Neural progenitor cell (in vitro differentiated cells): ENCODE results near the gene OSCP1. TPM values are rescaled to one million over a fixed set of nuclear protein-coding genes. Genes with fewer than 3 reads are reported as not detected.

Source experiments
- DNase-seq: peaks from one replicate; pipeline ENCODE4 v3.0.0-alpha.2; 2016; ENCODE audit warnings: low spot score
- H2AFZ ChIP-seq: fragments of 200-600 bp; sonication (generic); replicated peaks from 2 replicates; pipeline ENCODE4 v1.6.1; 2016; ENCODE audit warnings: antibody characterized with exemption
- H3F3A ChIP-seq: fragments of 200-600 bp; sonication (generic); 2 replicates; pipeline ENCODE4 v1.6.1; 2016; ENCODE audit warnings: antibody characterized with exemption, low read depth
- H3K27ac ChIP-seq: fragments of 200-600 bp; sonication (generic); 2 replicates; pipeline ENCODE4 v1.5.1; 2016; ENCODE audit warnings: mild to moderate bottlenecking
- H3K27me3 ChIP-seq: fragments of 200-600 bp; sonication (generic); 2 replicates; pipeline ENCODE4 v1.6.1; 2016; ENCODE audit warnings: mild to moderate bottlenecking, moderate library complexity
- H3K36me3 ChIP-seq: fragments of 200-600 bp; sonication (generic); 2 replicates; pipeline ENCODE4 v1.5.1; 2016
- H3K4me1 ChIP-seq: fragments of 200-600 bp; sonication (generic); 2 replicates; pipeline ENCODE4 v1.6.1; 2016; ENCODE audit warnings: mixed run types
- H3K4me2 ChIP-seq: fragments of 200-600 bp; sonication (generic); 2 replicates; pipeline ENCODE4 v1.6.1; 2016
- H3K4me3 ChIP-seq: fragments of 200-600 bp; sonication (generic); 2 replicates; pipeline ENCODE4 v1.5.1; 2016
- H3K79me2 ChIP-seq: fragments of 200-600 bp; sonication (generic); 2 replicates; pipeline ENCODE4 v1.6.1; 2016; ENCODE audit warnings: low read depth
- H3K9ac ChIP-seq: fragments of 200-600 bp; sonication (generic); 2 replicates; pipeline ENCODE4 v1.6.1; 2016
- H3K9me3 ChIP-seq: fragments of 200-600 bp; sonication (generic); 2 replicates; pipeline ENCODE4 v1.5.1; 2016; ENCODE audit warnings: low read depth
- H4K20me1 ChIP-seq: fragments of 200-600 bp; sonication (generic); 2 replicates; pipeline ENCODE4 v1.6.1; 2016; ENCODE audit warnings: low read depth
- H3K27ac Mint-ChIP-seq: 3 replicates; pipeline ENCODE4 v1.8.0; 2021; ENCODE audit warnings: mixed read lengths
- H3K27me3 Mint-ChIP-seq: 2 replicates; pipeline ENCODE4 v1.8.0; 2022; ENCODE audit warnings: low read depth, mild to moderate bottlenecking, inconsistent platforms, moderate library complexity, mixed read lengths; ENCODE audit not compliant: insufficient read depth
- H3K36me3 Mint-ChIP-seq: 3 replicates; pipeline ENCODE4 v1.8.0; 2021; ENCODE audit warnings: mixed read lengths
- H3K4me1 Mint-ChIP-seq: 3 replicates; pipeline ENCODE4 v1.8.0; 2021; ENCODE audit warnings: mixed read lengths
- H3K4me3 Mint-ChIP-seq: 3 replicates; pipeline ENCODE4 v1.8.0; 2021; ENCODE audit warnings: mild to moderate bottlenecking, moderate library complexity, mixed read lengths
- H3K9me3 Mint-ChIP-seq: 3 replicates; pipeline ENCODE4 v1.8.0; 2020; ENCODE audit warnings: mixed read lengths
- EZH2 ChIP-seq: fragments of 200-600 bp; sonication (generic); IDR thresholded peaks from 2 replicates; pipeline ENCODE4 v1.6.1; 2017; ENCODE audit warnings: antibody characterized with exemption, mild to moderate bottlenecking, moderate library complexity
- EZH2phosphoT487 ChIP-seq: fragments of 200-600 bp; sonication (generic); IDR thresholded peaks from 2 replicates; pipeline ENCODE4 v1.6.1; 2017; ENCODE audit warnings: antibody characterized with exemption
- total RNA-seq: library from RNA; depleted of rRNA; stranded (reverse); fragments of >200 nt; gene quantifications from 2 replicates; pipeline ENCODE4 v1.2.3, GENCODE V29; 2015; ENCODE audit warnings: low replicate concordance
- TF ChIP-seq, protein P1 (sequence below): fragments of 200-600 bp; sonication (generic); IDR thresholded peaks from 2 replicates; pipeline ENCODE4 v1.5.1; 2017; ENCODE audit warnings: antibody characterized with exemption, mild to moderate bottlenecking

OSCP1 gene
- total RNA-seq, 1 donor from 2014 or later, result 7.8 TPM

GRCh38 chr1:36401602-36402503 is 48.4 kb downstream of the OSCP1 start:
- Histone ChIP-seq H3K4me2 (peak overlapping the region; percentile 73), H3K9me3 (no peaks in the 10 kb centered on the region), H3K36me3 (no peaks in the 10 kb centered on the region), H3F3A (peaks cover 49% of the 10 kb centered on the region), H2AFZ (peak overlapping the region; percentile 75), H3K79me2 (peaks cover 5% of the 10 kb centered on the region), H3K9ac (no peak overlapping the region), H4K20me1 (no peaks in the 10 kb centered on the region), H3K4me1 (peaks cover 13% of the 10 kb centered on the region), H3K4me3 (peak overlapping the region; percentile 46), H3K27me3 (no peaks in the 10 kb centered on the region), H3K27ac (peak overlapping the region; percentile 19)
- H3K4me1 Mint-ChIP-seq, result peaks cover 25% of the 10 kb centered on the region
- peak overlapping the region; percentile 98 for H3K27ac Mint-ChIP-seq
- no peaks in the 10 kb centered on the region for H3K9me3 Mint-ChIP-seq
- peaks cover 2% of the 10 kb centered on the region for H3K27me3 Mint-ChIP-seq
- H3K36me3 Mint-ChIP-seq, result no peaks in the 10 kb centered on the region
- H3K4me3 Mint-ChIP-seq, result peak overlapping the region; percentile 87
- no peak for DNase-seq
- no peak for TF ChIP-seq EZH2phosphoT487

DNA sequence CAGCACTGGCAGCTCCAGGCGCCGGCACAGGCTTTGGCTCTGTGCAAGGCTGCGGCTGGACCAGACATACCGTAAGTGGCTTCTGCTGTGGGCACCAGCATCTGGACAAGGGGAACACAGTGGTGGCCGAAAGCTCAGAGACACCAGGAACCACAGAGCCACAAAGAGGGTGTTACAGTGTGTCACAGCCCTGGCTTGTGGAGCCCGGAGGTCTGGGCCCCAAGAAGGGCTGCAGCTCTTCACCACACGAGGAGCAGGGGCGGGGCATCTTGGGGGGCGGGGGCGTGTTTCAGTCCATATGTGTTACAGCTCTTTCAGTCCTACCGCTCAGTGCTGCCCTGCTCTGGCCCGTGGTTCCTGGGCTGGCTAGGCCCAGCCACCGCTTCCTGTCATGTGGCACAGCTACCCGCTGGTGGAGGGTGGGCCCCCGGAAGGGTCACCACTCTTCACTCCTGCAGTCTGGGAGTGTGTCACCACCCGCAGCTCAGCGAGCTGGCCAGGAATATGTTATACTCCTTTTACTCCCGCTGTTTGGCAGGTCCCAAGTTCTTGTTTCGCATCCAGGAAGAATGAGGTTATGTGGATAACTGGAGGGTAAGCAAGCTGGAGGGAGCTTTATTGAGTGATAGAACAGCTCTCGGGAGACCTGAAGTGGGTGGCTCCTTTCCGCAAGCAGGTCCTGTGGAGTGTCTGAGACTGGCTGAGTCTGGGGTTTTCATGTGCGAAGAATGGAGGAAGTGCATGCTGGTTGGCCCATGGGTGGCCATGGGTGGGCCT is 49.2 kb downstream of the OSCP1 start:
- H3K4me1 ChIP-seq, result peaks cover 16% of the 10 kb centered on the region
- H3K27me3 ChIP-seq, result no peaks in the 10 kb centered on the region
- Mint-ChIP-seq H3K4me1 (peaks cover 31% of the 10 kb centered on the region), H3K4me3 (peak overlapping the region; percentile 87), H3K27me3 (peaks cover 2% of the 10 kb centered on the region), H3K27ac (peak overlapping the region; percentile 98), H3K9me3 (no peaks in the 10 kb centered on the region), H3K36me3 (no peaks in the 10 kb centered on the region)
- H3F3A ChIP-seq, result peaks cover 50% of the 10 kb centered on the region
- H3K4me3 ChIP-seq, result peak overlapping the region; percentile 46
- no peaks in the 10 kb centered on the region for H3K9me3 ChIP-seq
- no peaks in the 10 kb centered on the region for H4K20me1 ChIP-seq
- peak overlapping the region; percentile 75 for H2AFZ ChIP-seq
- H3K36me3 ChIP-seq, result no peaks in the 10 kb centered on the region
- peaks cover 13% of the 10 kb centered on the region for H3K79me2 ChIP-seq
- TF ChIP-seq, protein P1, sequence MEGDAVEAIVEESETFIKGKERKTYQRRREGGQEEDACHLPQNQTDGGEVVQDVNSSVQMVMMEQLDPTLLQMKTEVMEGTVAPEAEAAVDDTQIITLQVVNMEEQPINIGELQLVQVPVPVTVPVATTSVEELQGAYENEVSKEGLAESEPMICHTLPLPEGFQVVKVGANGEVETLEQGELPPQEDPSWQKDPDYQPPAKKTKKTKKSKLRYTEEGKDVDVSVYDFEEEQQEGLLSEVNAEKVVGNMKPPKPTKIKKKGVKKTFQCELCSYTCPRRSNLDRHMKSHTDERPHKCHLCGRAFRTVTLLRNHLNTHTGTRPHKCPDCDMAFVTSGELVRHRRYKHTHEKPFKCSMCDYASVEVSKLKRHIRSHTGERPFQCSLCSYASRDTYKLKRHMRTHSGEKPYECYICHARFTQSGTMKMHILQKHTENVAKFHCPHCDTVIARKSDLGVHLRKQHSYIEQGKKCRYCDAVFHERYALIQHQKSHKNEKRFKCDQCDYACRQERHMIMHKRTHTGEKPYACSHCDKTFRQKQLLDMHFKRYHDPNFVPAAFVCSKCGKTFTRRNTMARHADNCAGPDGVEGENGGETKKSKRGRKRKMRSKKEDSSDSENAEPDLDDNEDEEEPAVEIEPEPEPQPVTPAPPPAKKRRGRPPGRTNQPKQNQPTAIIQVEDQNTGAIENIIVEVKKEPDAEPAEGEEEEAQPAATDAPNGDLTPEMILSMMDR, result no peak
- TF ChIP-seq EZH2phosphoT487 (no peak), EZH2 (no peak)
- H3K4me2 ChIP-seq, result peak overlapping the region; percentile 73
- H3K27ac ChIP-seq, result peak overlapping the region; percentile 19
- peak overlapping the region; percentile 2 for H3K9ac ChIP-seq
- peak; percentile 91 for DNase-seq

- H4K20me1 ChIP-seq, result no peaks in the 10 kb centered on the region
- peak overlapping the region; percentile 46 for H3K4me3 ChIP-seq
- DNase-seq, result no peak
- Mint-ChIP-seq H3K27me3 (peaks cover 2% of the 10 kb centered on the region), H3K36me3 (no peaks in the 10 kb centered on the region), H3K9me3 (no peaks in the 10 kb centered on the region), H3K4me1 (peaks cover 31% of the 10 kb centered on the region), H3K27ac (peak overlapping the region; percentile 98), H3K4me3 (peak overlapping the region; percentile 87)
- H3K9ac ChIP-seq, result peak overlapping the region; percentile 2
- peaks cover 50% of the 10 kb centered on the region for H3F3A ChIP-seq
- H3K27me3 ChIP-seq, result no peaks in the 10 kb centered on the region
- H3K27ac ChIP-seq, result no peak overlapping the region
- H3K4me1 ChIP-seq, result peaks cover 16% of the 10 kb centered on the region
- H3K9me3 ChIP-seq, result no peaks in the 10 kb centered on the region
- peak overlapping the region; percentile 75 for H2AFZ ChIP-seq
- no peak for TF ChIP-seq EZH2phosphoT487
- H3K4me2 ChIP-seq, result peak overlapping the region; percentile 73
- no peaks in the 10 kb centered on the region for H3K36me3 ChIP-seq
- H3K79me2 ChIP-seq, result peaks cover 13% of the 10 kb centered on the region
Observed at GRCh38 chr1:36400514-36400824, 49.8 kb downstream of the OSCP1 start.

DNA sequence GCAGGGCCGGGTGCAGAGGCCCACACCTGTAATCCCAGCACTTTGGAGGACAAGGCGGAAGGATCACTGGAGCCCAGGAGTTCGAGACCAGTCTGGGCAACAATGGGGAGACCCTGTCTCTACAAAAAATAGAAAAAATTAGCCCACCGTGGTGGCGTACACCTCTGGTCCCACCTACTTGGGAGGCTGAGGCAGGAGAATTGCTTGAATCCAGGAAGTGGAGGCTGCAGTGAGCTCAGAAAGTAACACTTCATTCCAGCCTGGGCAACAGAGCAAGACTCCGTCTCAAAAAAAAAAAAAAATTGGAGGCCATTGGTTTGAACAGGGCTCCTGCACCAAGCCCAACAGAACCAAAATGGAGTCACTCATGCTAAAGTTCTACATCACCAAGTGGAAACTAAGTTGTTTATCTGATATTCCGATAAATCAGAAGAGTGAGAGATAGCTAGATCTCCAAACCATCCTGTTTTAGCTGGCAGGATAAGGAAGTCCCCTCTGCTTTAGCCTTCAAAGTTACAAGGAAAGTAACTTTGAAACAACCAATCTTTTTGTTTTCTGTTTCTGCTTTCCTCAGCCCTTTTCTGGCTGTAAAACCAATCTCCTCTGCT is 51.8 kb downstream of the OSCP1 start:
- Histone ChIP-seq H4K20me1 (no peaks in the 10 kb centered on the region), H3K27ac (no peak overlapping the region), H3K36me3 (no peaks in the 10 kb centered on the region), H3K4me2 (peak overlapping the region; percentile 91), H3K27me3 (no peaks in the 10 kb centered on the region), H3K4me1 (peaks cover 16% of the 10 kb centered on the region), H3K79me2 (peaks cover 13% of the 10 kb centered on the region), H2AFZ (no peak overlapping the region), H3F3A (peaks cover 50% of the 10 kb centered on the region), H3K4me3 (peak overlapping the region; percentile 80), H3K9ac (no peak overlapping the region), H3K9me3 (no peaks in the 10 kb centered on the region)
- DNase-seq, result no peak
- peaks cover 2% of the 10 kb centered on the region for H3K27me3 Mint-ChIP-seq
- peak overlapping the region; percentile 96 for H3K4me3 Mint-ChIP-seq
- H3K4me1 Mint-ChIP-seq, result peaks cover 31% of the 10 kb centered on the region
- no peaks in the 10 kb centered on the region for H3K36me3 Mint-ChIP-seq
- no peaks in the 10 kb centered on the region for H3K9me3 Mint-ChIP-seq
- TF ChIP-seq EZH2phosphoT487, result no peak
- no peak for TF ChIP-seq EZH2
- TF ChIP-seq, protein P1, result no peak
- H3K27ac Mint-ChIP-seq, result no peak overlapping the region
